Stromal cell of bone marrow (primary cell): ENCODE results near the gene USP2.
"Not testable (repeated sequence)": the region's sequence is repeated elsewhere in the genome, so short reads cannot be mapped to it uniquely, and the experiment has no call there.

ENCODE experiments used
- DNase-seq: peaks from one replicate; pipeline ENCODE4 v3.0.0-alpha.2; 2012; ENCODE audit warnings: low read depth

Gene USP2

DNA sequence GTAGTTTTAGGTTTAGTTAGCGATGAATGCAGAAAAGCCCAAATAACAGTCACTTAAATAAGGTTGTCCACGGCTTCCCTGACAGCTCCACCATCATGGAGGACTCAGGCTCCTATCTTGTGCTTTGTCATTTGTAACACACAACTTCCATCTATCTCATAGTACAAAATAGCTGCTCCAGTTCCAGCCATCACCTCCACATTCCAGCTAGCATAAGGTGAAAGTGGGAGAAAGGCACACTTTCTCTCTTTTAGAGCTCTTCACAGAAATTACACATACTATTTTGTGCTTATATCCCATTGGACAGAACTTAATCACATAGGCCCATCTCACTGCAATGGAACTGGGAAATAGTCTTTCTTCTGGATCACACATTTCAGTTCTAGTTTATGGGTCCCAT, 32.8 kb upstream of the USP2 start:
- no peak for DNase-seq

GRCh38 chr11:119412072-119412471, 30.6 kb upstream of the USP2 start:
- no peak for DNase-seq

DNA sequence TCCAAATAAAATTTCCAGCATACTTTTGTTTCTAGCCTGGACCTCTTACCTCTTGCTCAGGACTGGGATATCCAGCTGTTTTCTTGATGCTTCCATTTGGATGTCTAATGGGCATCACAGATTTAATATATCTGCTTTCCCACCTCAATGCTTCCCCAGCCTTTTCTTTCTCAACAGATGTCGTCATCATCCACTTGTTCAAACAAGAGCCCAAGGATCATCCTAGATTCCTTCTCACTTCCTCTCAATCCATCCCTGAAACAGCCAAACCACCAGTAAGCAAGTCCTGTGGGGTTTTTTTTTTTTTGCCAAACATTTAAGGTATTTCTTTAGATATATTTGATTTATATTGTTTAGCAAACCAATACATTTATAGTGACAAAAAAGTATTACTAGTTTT, 29.0 kb upstream of the USP2 start:
- DNase-seq: no peak

- DNase-seq: no peak
These were observed 28.2 kb upstream of the USP2 start for GRCh38 chr11:119409731-119410130.

- DNase-seq: no peak
These were observed 24.5 kb upstream of the USP2 start for GRCh38 chr11:119406005-119406404.

- DNase-seq: not testable (repeated sequence)
These were observed 24.0 kb upstream of the USP2 start for GRCh38 chr11:119405448-119405847.

GRCh38 chr11:119404872-119405271, 23.4 kb upstream of the USP2 start:
- no peak for DNase-seq

- peak; percentile 18 for DNase-seq
These were observed 21.5 kb upstream of the USP2 start for GRCh38 chr11:119403021-119403420.

DNA sequence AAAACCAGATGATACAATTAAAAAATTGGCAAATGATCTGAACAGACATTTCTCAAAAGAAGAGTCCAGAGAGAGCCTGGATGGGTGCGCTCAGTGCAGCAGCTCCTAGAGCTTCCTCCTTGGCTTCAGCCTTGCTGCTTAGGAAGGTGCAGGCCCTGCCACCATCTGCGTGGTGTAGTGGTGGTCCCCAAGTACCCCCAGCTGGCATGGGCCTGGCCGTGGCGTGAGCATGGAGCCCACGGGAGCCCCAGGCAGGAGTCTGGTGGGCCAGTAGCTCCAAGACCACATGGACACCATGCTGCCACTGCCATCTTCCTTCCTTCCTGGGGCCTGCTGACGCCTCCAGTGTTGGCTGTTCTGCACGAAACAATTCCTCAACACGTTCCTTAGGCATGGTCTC, 21.0 kb upstream of the USP2 start:
- DNase-seq: no peak

GRCh38 chr11:119400860-119401259, 19.4 kb upstream of the USP2 start:
- no peak for DNase-seq

- DNase-seq: no peak
These were observed 16.2 kb upstream of the USP2 start for GRCh38 chr11:119397740-119398139.

GRCh38 chr11:119396835-119397234, 15.3 kb upstream of the USP2 start:
- DNase-seq: no peak

- no peak for DNase-seq
These were observed 9.8 kb upstream of the USP2 start for GRCh38 chr11:119391275-119391674.

DNA sequence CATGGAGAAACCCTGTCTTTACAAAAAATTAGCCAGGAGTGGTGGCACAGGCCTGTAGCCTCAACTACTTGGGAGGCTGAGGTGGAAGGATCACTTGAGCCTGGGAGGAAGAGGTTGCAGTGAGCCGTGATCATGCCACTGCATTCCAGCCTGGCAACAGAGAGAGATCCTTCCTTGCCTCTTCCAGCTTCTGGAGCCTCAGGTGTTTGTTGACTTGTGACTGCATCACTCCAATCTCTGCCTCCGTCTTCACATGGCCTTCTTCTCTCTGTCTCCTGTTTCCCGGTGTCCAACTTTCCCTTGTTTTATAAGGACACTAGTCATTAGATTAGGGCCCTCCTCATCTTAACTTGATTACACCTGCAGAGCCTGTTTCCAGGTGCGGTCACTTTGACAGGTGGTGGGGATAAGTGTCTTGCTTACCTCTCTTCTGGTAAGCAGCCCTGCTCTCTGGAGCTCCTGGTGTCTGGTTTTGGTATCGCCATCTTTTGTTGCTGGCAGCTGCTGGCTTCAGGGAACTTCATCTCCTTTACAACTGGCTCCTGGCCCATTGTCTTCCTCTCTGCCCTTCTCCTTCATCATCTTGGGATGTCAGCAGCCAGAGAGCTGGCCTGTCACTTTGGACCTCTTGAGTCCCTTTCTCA, 8.2 kb upstream of the USP2 start:
- no peak for DNase-seq

- no peak for DNase-seq
These were observed 6.6 kb upstream of the USP2 start for GRCh38 chr11:119388103-119388502.

GRCh38 chr11:119384332-119384731, 2.8 kb upstream of the USP2 start:
- DNase-seq: no peak

DNA sequence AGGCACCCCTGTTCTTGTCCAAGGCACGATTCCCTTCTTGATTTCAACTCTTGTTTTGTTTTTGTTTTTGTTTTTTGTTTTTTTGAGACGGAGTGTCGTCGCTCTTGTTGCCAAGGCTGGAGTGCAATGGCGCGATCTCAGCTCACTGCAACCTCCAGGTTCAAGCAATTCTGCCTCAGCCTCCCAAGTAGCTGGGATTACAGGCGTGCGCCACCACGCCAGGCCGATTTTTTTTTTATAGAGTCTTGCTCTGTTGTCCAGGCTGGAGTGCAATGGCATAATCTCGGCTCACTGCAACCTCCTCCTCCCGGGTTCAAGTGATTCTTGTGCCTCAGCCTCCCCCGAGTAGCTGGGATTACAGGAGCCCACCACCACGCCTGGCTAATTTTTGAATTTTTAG, 1.0 kb upstream of the USP2 start:
- not testable (repeated sequence) for DNase-seq

GRCh38 chr11:119382101-119382500, 611 bp upstream of the USP2 start:
- no peak for DNase-seq

- DNase-seq: no peak
These were observed 686 bp downstream of the USP2 start for GRCh38 chr11:119380827-119381180.

DNA sequence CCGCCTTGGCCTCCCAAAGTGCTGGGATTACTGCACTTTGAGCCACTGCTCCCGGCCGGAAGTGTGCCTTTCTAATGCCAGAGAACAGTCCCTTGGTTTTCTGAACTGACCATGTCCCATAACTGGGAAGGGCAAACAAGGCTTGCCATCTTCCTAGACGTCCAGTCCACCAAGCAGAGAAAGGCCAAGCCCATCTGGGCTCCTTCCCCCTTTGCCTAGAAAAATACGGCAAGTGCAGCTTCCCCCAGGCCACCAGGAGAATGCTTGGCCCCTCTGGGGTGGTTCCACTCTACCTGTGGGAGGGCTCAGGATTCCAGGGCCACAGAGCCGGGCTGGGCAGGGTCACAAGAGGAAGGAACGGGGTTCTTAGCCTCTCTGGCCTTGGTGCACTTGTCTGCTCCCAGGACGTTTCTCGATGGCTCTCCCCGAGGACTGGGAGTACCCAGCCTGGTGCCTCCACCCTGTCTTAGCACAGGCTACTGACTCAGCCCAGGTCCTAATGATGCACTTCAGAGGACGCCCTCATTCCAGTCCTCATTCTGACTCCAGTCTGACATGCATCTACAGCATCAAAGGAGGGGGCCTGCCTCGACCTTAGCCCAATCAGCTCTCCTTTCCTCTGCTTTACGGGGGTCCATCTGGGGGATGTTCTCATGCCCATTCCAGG, 1.2 kb downstream of the USP2 start:
- DNase-seq: no peak

GRCh38 chr11:119378851-119379465, 2.5 kb downstream of the USP2 start:
- no peak for DNase-seq

- no peak for DNase-seq
These were observed 3.4 kb downstream of the USP2 start for GRCh38 chr11:119377961-119378667.
